CD14-positive monocyte (primary cell): ENCODE results near the gene ZFHX3. TPM values are rescaled to one million over a fixed set of nuclear protein-coding genes. Genes with fewer than 3 reads are reported as not detected.

Source experiments
- DNase-seq, 3 donors: peaks; one replicate each; pipeline ENCODE4 v3.0.0-alpha.2; 2011 to 2022
- H2AFZ ChIP-seq: 2 replicates; pipeline ENCODE4 v1.6.0; 2012; ENCODE audit warnings: mild to moderate bottlenecking, low read depth, low read length, inconsistent platforms; ENCODE audit not compliant: insufficient read depth, poor library complexity, severe bottlenecking
- H3K27ac ChIP-seq, 2 donors: 1 replicate in 1 of 2; 2 replicates in 1 of 2; pipeline ENCODE4 v1.5.1; 2012 to 2013; ENCODE audit warnings: low read length in 2 of 2, control low read depth in 1 of 2, inconsistent platforms in 1 of 2, low read depth in 1 of 2, mild to moderate bottlenecking in 1 of 2
- H3K27me3 ChIP-seq, 2 donors: one replicate each; pipeline versions ENCODE4 v1.6.0 to v1.6.1; 2011 to 2013; ENCODE audit warnings: low read length in 2 of 2; ENCODE audit not compliant: control insufficient read depth in 2 of 2, insufficient read depth in 2 of 2
- H3K36me3 ChIP-seq, 2 donors: replicated peaks in 1 of 2; 1 replicate in 1 of 2; 2 replicates in 1 of 2; pipeline versions ENCODE4 v1.5.1 to v1.6.1; 2012 to 2013; ENCODE audit warnings: low read length in 2 of 2, control low read depth in 1 of 2, inconsistent platforms in 1 of 2, mild to moderate bottlenecking in 1 of 2; ENCODE audit not compliant: insufficient read depth in 2 of 2, control insufficient read depth in 1 of 2
- H3K4me1 ChIP-seq, 2 donors: 1 replicate in 1 of 2; 2 replicates in 1 of 2; pipeline versions ENCODE4 v1.5.1 to v1.6.1; 2012 to 2013; ENCODE audit warnings: low read length in 2 of 2, control low read depth in 1 of 2, inconsistent platforms in 1 of 2, mild to moderate bottlenecking in 1 of 2, moderate library complexity in 1 of 2; ENCODE audit not compliant: insufficient read depth in 2 of 2, control insufficient read depth in 1 of 2
- H3K4me2 ChIP-seq: replicated peaks from 2 replicates; pipeline ENCODE3; 2012; ENCODE audit warnings: low read length, moderate library complexity, mild to moderate bottlenecking; ENCODE audit not compliant: poor library complexity, severe bottlenecking; ENCODE audit errors: extremely low read depth
- H3K4me3 ChIP-seq, 3 experiments: fragments of 200-600 bp in 1 of 3; sonication (generic) in 1 of 3; replicated peaks in 1 of 3; 1 replicate in 2 of 3; 2 replicates in 1 of 3; pipeline ENCODE4 v1.5.1; 2011 to 2013; ENCODE audit warnings: low read length in 3 of 3, mild to moderate bottlenecking in 3 of 3, control low read depth in 2 of 3, low read depth in 2 of 3, inconsistent platforms in 1 of 3, moderate library complexity in 1 of 3
- H3K79me2 ChIP-seq: 2 replicates; pipeline ENCODE4 v1.6.0; 2012; ENCODE audit warnings: mild to moderate bottlenecking, control low read depth, inconsistent platforms, low read length, moderate library complexity; ENCODE audit not compliant: insufficient read depth
- H3K9ac ChIP-seq: 2 replicates; pipeline ENCODE4 v1.6.0; 2017; ENCODE audit warnings: low read length, mild to moderate bottlenecking; ENCODE audit not compliant: insufficient read depth, poor library complexity, severe bottlenecking
- H3K9me3 ChIP-seq, 2 donors: replicated peaks in 1 of 2; 1 replicate in 1 of 2; 2 replicates in 1 of 2; pipeline versions ENCODE4 v1.5.1 to v1.6.1; 2012 to 2013; ENCODE audit warnings: low read length in 2 of 2, control low read depth in 1 of 2; ENCODE audit not compliant: control insufficient read depth in 1 of 2, insufficient read depth in 1 of 2
- H4K20me1 ChIP-seq: 2 replicates; pipeline ENCODE4 v1.6.0; 2012; ENCODE audit warnings: mild to moderate bottlenecking, low read length, control low read depth, moderate library complexity; ENCODE audit not compliant: insufficient read depth
- H3K27ac Mint-ChIP-seq, 7 donors: one replicate each; pipeline ENCODE4 v1.8.0; 2020; ENCODE audit warnings: mild to moderate bottlenecking in 7 of 7, mixed read lengths in 7 of 7, moderate library complexity in 6 of 7, inconsistent platforms in 2 of 7
- H3K27me3 Mint-ChIP-seq, 3 donors: one replicate each; pipeline ENCODE4 v1.8.0; 2021 to 2022; ENCODE audit warnings: low read depth in 3 of 3, mild to moderate bottlenecking in 3 of 3, mixed read lengths in 3 of 3, moderate library complexity in 3 of 3, inconsistent platforms in 1 of 3
- H3K36me3 Mint-ChIP-seq, 2 donors: one replicate each; pipeline ENCODE4 v1.8.0; 2020; ENCODE audit warnings: mixed read lengths in 2 of 2, inconsistent platforms in 1 of 2, mild to moderate bottlenecking in 1 of 2
- H3K4me1 Mint-ChIP-seq: one replicate; pipeline ENCODE4 v1.8.0; 2020; ENCODE audit warnings: mild to moderate bottlenecking, mixed read lengths
- H3K4me3 Mint-ChIP-seq, 2 donors: one replicate each; pipeline ENCODE4 v1.8.0; 2020; ENCODE audit warnings: mild to moderate bottlenecking in 2 of 2, mixed read lengths in 2 of 2, moderate library complexity in 1 of 2
- H3K9me3 Mint-ChIP-seq, 7 donors: one replicate each; pipeline ENCODE4 v1.8.0; 2020 to 2022; ENCODE audit warnings: mixed read lengths in 7 of 7, mild to moderate bottlenecking in 6 of 7, moderate library complexity in 6 of 7, inconsistent platforms in 2 of 7
- CTCF ChIP-seq: fragments of 200-600 bp; IDR thresholded peaks from one replicate; pipeline ENCODE4 v1.8.0; 2022; ENCODE audit warnings: antibody characterized with exemption, mild to moderate bottlenecking
- WGBS: methylation state at CpG from one replicate; pipeline ENCODE4 v1.1.5; 2013; ENCODE audit warnings: missing lambda C conversion rate; ENCODE audit not compliant: insufficient coverage; 5-methylcytosine and 5-hydroxymethylcytosine counted together
- intact Hi-C, 2 donors: fragments of 100-400 bp; cut with micrococcal nuclease; formaldehyde crosslinking; loops; one replicate each; pipeline versions ENCODE4 v1.15.0 to v1.15.1; 2023
- polyA plus RNA-seq, 3 donors: library from polyadenylated mRNA; depleted of rRNA in 1 of 3; unstranded in 2 of 3; stranded (reverse) in 1 of 3; fragments of 300-500 nt in 2 of 3; fragments of >200 nt in 1 of 3; fragmentation: Illumina TruSeq in 2 of 3; gene quantifications; 1 replicate in 2 of 3; 2 replicates in 1 of 3; pipeline ENCODE4 v1.2.3, GENCODE V29; 2012 to 2021

The ZFHX3 gene
- polyA plus RNA-seq, 3 donors = 0.42 to 4.2 (median 0.43) TPM

- no peaks in the 10 kb centered on the region for H4K20me1 ChIP-seq
- 95% methylated on average over 13 of the region's 13 CpGs for WGBS
- no peak for TF ChIP-seq CTCF
Observed at GRCh38 chr16:72794319-72794718, 253.6 kb downstream of the ZFHX3 start.

GRCh38 chr16:72793716-72794115 lies 254.2 kb downstream of the ZFHX3 start:
- H3K27me3 Mint-ChIP-seq = peaks cover 0 to 5% (median 2%) of the 10 kb centered on the region in 3 donors
- H3K27ac Mint-ChIP-seq = peak overlapping the region in 2 of 7 donors; percentile 0 to 73
- Histone ChIP-seq H3K27me3 (no peaks in the 10 kb centered on the region), H3K4me1 (peaks cover 7 to 8% of the 10 kb centered on the region in 2 donors), H3K9ac (no peak overlapping the region), H3K36me3 (peaks cover 31 to 62% of the 10 kb centered on the region in 2 donors), H2AFZ (no peak overlapping the region), H3K79me2 (no peaks in the 10 kb centered on the region), H3K4me3 (no peak overlapping the region), H3K9me3 (no peaks in the 10 kb centered on the region), H3K27ac (no peak overlapping the region), H3K4me2 (no peak overlapping the region), H4K20me1 (no peaks in the 10 kb centered on the region)
- intact Hi-C loops = no loop called here
- H3K9me3 Mint-ChIP-seq = peaks cover 0 to 4% (median 0%) of the 10 kb centered on the region in 7 donors
- DNase-seq = no peak
- peaks cover 58 to 71% of the 10 kb centered on the region in 2 donors for H3K36me3 Mint-ChIP-seq
- no peak for TF ChIP-seq CTCF
- H3K4me3 Mint-ChIP-seq = no peak overlapping the region
- H3K4me1 Mint-ChIP-seq = peaks cover 8% of the 10 kb centered on the region
- 100% methylated on average over 7 of the region's 12 CpGs for WGBS

More at GRCh38 chr16:72794319-72794718, 253.6 kb downstream of the ZFHX3 start:
- Histone ChIP-seq H3K9me3 (no peaks in the 10 kb centered on the region), H3K79me2 (no peaks in the 10 kb centered on the region), H3K4me1 (peaks cover 1 to 2% of the 10 kb centered on the region in 2 donors), H3K27me3 (no peaks in the 10 kb centered on the region), H3K36me3 (peaks cover 37 to 68% of the 10 kb centered on the region in 2 donors), H3K27ac (no peak overlapping the region), H3K4me2 (no peak overlapping the region), H3K9ac (no peak overlapping the region), H2AFZ (no peak overlapping the region), H3K4me3 (no peak overlapping the region)
- intact Hi-C loops = no loop called here
- Mint-ChIP-seq H3K4me1 (peaks cover 2% of the 10 kb centered on the region), H3K27ac (peak overlapping the region in 1 of 7 donors; percentile 56), H3K4me3 (no peak overlapping the region), H3K9me3 (peaks cover 0 to 4% (median 0%) of the 10 kb centered on the region in 7 donors), H3K27me3 (peaks cover 0 to 5% (median 2%) of the 10 kb centered on the region in 3 donors), H3K36me3 (peaks cover 61 to 76% of the 10 kb centered on the region in 2 donors)
- no peak for DNase-seq
